Motor neuron (in vitro differentiated cells): ENCODE data around the gene RAB44. TPM values are rescaled to one million over a fixed set of nuclear protein-coding genes. Genes with fewer than 3 reads are reported as not detected.
A peak's percentile ranks its signal among the peaks of the same experiment; 100 is the strongest.

ENCODE experiments used
- ATAC-seq, 8 experiments: fragments of 200-7000 bp; cut with Tn5 transposase; replicated peaks in 6 of 8; 2 replicates each; pipeline ENCODE4 v1.8.0; 2021; ENCODE audit warnings: mild to moderate bottlenecking in 8 of 8, moderate library complexity in 8 of 8
- H3K27ac ChIP-seq, 2 donors: fragments of 250-450 bp; sonication (Bioruptor Pico); 2 replicates each; pipeline ENCODE4 v1.9.0; 2021; ENCODE audit warnings: antibody characterized with exemption in 2 of 2, mild to moderate bottlenecking in 2 of 2, moderate library complexity in 1 of 2
- H3K4me1 ChIP-seq, 2 donors: fragments of 250-450 bp; sonication (Bioruptor Pico); replicated peaks in 1 of 2; 2 replicates each; pipeline ENCODE4 v1.6.1; 2021; ENCODE audit warnings: antibody characterized with exemption in 2 of 2, mild to moderate bottlenecking in 2 of 2, moderate library complexity in 1 of 2
- H3K4me3 ChIP-seq, 5 donors: fragments of 250-450 bp; sonication (Bioruptor Pico); 2 replicates each; pipeline ENCODE4 v1.9.0; 2021; ENCODE audit warnings: antibody characterized with exemption in 5 of 5, mild to moderate bottlenecking in 5 of 5, moderate library complexity in 4 of 5
- WGBS, 10 experiments: fragments of 450-650 bp; shearing (Covaris generic); methylation state at CpG; one replicate each; pipeline ENCODE4 v1.0.0; 2022; 5-methylcytosine and 5-hydroxymethylcytosine counted together
- in situ Hi-C, 9 experiments: fragments of 400-800 bp; cut with MboI; loops; one replicate each; pipeline ENCODE4 v1.15.0; 2021; ENCODE audit warnings: low sequenced_read_pairs in 9 of 9, low pct_unique_long_range_greater_than_20kb in 2 of 9; ENCODE audit not compliant: unreplicated experiment in 9 of 9
- total RNA-seq, 8 experiments: library from RNA; unstranded; fragments of 300-600 nt; gene quantifications; 2 replicates each; pipeline versions ENCODE4 v1.2.3 to v1.2.4, GENCODE V29; 2022

Gene RAB44
- total RNA-seq, 8 experiments from 2014 or later = 0.07 to 0.33 (median 0.09) TPM; not detected in 3

- 36 to 94% (median 82%) methylated on average over 2 to 5 of the region's 5 CpGs; no CpG with 5 or more reads in 1 of the 10 experiments for WGBS, 10 experiments
- peaks cover 17 to 22% of the 10 kb centered on the region in 2 donors for H3K4me1 ChIP-seq
- peak in 2 of 8 experiments; percentile 36 to 65 for ATAC-seq
- no peak overlapping the region for H3K27ac ChIP-seq
- H3K4me3 ChIP-seq = no peak overlapping the region
- in situ Hi-C loops = loop anchor here in 3 of 9 experiments (10.0 to 25.0 kb wide), 3 partner anchors 135 to 262 kb away; partner anchors contain the start of gene FGD2 (in 1 of the 3)
Measured at GRCh38 chr6:36749829-36750489, 52.3 kb downstream of the RAB44 start.

GRCh38 chr6:36751091-36751490 lies 53.5 kb downstream of the RAB44 start:
- H3K4me3 ChIP-seq = no peak overlapping the region
- peaks cover 18 to 22% of the 10 kb centered on the region in 2 donors for H3K4me1 ChIP-seq
- WGBS, 10 experiments = 56 to 83% (median 80%) methylated on average over 1 to 3 of the region's 3 CpGs; no CpG with 5 or more reads in 5 of the 10 experiments
- no peak overlapping the region for H3K27ac ChIP-seq
- in situ Hi-C loops = loop anchor here in 3 of 9 experiments (10.0 to 25.0 kb wide), 3 partner anchors 136 to 261 kb away; partner anchors contain the start of gene FGD2 (in 1 of the 3)
- peak in 2 of 8 experiments; percentile 9 to 44 for ATAC-seq

- WGBS, 10 experiments = 29 to 71% (median 61%) methylated on average over 1 of the region's 1 CpG; no CpG with 5 or more reads in 6 of the 10 experiments
- ATAC-seq = no peak
- no peak overlapping the region for H3K4me3 ChIP-seq
- H3K27ac ChIP-seq = no peak overlapping the region
- in situ Hi-C loops = loop anchor here in 3 of 9 experiments (10.0 to 25.0 kb wide), 3 partner anchors 137 to 260 kb away; partner anchors contain the start of gene FGD2 (in 1 of the 3)
- peaks cover 18 to 22% of the 10 kb centered on the region in 2 donors for H3K4me1 ChIP-seq
Measured at GRCh38 chr6:36751833-36752186, 54.2 kb downstream of the RAB44 start.

DNA sequence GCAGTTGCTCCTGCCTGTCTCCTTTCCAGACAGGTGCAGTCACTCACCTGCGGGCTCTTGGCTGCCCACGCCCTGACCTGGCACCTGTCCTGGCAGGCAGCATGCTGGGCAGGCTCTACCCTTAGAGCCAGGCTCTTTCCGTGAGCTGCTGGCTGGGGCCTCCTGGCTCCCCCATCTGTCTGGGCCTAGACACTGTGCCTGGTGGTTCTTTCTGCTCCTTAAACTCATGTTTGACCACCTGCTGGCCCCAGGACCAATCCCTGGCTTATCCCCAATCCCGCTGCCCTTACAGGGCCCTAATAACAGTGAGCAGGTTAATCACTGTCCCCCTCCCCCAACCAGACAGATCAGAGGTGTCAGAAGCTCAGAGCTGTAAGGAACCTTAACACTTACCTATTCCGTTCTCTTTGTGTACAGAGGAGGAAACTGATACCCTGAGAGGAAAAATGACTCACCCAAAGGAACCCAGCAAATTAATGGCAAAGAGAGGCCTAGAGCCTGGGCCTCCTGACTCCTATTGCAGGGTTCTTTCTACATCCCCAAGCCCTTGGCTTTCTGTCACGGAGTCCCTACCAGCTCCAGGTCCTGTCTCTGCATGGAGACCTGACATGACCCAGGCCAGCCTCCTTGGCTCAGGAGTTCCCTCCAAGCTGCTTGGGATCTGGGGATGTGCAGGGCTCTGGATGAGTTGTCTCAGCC lies 54.7 kb downstream of the RAB44 start:
- Histone ChIP-seq H3K27ac (no peak overlapping the region), H3K4me3 (no peak overlapping the region), H3K4me1 (peaks cover 18 to 22% of the 10 kb centered on the region in 2 donors)
- in situ Hi-C loops = loop anchor here in 3 of 9 experiments (10.0 to 25.0 kb wide), 3 partner anchors 138 to 260 kb away; partner anchors contain the start of gene FGD2 (in 1 of the 3)
- 86 to 100% (median 90%) methylated on average over 1 to 3 of the region's 6 CpGs; no CpG with 5 or more reads in 5 of the 10 experiments for WGBS, 10 experiments
- no peak for ATAC-seq

- no peak for ATAC-seq
- WGBS, 10 experiments = 64 to 100% (median 73%) methylated on average over 1 to 3 of the region's 6 CpGs; no CpG with 5 or more reads in 6 of the 10 experiments
- in situ Hi-C loops = loop anchor here in 3 of 9 experiments (10.0 to 25.0 kb wide), 3 partner anchors 138 to 259 kb away; partner anchors contain the start of gene FGD2 (in 1 of the 3)
- no peak overlapping the region for H3K27ac ChIP-seq
- no peak overlapping the region for H3K4me3 ChIP-seq
- H3K4me1 ChIP-seq = peaks cover 18 to 22% of the 10 kb centered on the region in 2 donors
Measured at GRCh38 chr6:36752886-36753506, 55.4 kb downstream of the RAB44 start.

DNA sequence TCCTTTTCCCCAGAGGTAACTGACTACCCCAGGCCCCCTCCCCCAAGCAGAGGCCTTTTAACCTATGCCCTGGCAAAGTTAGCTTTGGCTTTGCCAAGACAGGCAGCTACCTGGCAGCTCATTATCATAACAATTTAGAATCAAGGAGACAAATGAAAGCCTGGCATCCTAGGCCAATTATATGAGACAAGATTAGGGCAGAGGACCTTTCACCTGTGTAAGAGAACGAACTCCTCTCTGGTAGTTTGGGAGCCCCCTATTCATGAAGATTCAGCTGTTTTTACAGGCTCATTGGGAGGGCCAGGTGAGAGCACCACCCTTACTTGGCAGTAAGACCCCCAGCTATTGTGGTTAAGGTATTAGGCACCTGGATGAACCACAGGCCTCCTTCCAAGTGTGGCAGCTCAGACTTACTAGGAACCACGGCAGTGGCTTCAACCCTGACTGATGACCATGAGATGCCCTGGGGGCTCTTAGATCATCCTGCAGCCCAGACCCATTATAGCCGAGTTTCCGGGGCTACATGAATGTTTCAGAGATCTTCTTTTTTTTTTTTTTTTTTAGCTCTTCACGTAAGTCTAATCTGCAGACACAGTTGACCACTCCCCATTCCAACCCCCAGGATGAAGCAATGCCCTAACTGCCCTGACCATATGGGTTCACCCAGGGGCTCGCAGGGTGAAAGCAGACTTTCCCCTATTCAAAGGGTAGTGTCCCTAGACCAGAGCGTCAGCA lies 56.2 kb downstream of the RAB44 start:
- Histone ChIP-seq H3K27ac (peak overlapping the region in 1 of 2 donors; percentile 42), H3K4me1 (peaks cover 18 to 22% of the 10 kb centered on the region in 2 donors), H3K4me3 (no peak overlapping the region)
- 26 to 80% (median 61%) methylated on average over 1 to 5 of the region's 7 CpGs; no CpG with 5 or more reads in 2 of the 10 experiments for WGBS, 10 experiments
- ATAC-seq = peak in 6 of 8 experiments; percentile 59 to 93 (median 86)
- in situ Hi-C loops = loop anchor here in 3 of 9 experiments (10.0 to 25.0 kb wide), 3 partner anchors 139 to 258 kb away; partner anchors contain the start of gene FGD2 (in 1 of the 3)

DNA sequence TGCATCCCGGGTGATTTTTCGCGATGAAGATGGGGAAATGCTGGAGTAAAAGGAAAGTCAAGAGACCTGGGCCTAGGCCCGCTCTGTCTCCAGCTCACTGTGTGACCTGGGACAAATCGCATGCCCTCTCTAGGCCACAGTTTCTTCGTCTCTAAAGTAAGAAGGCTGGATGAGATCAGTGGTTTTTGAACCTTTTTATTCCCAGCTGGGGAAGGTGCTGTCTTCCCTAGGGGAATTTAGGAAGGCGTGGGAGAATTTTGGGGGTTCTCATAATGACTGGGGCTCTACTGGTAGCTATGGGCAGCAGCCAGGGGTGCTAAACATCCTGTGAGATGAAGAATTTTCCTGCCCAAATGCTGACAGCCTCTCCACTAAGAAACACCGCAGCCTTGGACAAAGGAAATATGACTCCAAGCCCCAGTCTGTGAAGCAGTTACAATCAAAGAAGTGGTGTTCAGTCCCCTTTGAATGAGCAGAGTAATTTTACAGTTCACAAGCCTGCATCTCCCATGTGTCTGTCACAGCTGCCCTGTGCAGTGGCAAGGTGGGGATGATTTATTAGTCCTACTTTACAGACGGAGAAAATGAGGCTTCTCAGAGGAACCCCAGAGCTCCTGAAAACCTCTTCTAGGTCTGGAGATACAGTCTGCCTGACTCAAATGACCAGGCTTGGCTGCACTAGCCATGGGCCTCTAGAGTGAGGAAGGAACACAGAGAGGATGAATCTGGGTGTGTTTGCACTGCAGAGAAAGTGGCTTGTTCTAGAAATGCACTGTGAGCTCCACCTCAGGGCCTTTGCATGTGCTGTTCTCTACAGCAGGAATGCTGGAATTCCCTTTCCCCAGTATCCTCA lies 57.2 kb downstream of the RAB44 start:
- WGBS, 10 experiments = 49 to 100% (median 80%) methylated on average over 1 to 7 of the region's 9 CpGs; no CpG with 5 or more reads in 2 of the 10 experiments
- H3K27ac ChIP-seq = peak overlapping the region in 1 of 2 donors; percentile 42
- H3K4me3 ChIP-seq = no peak overlapping the region
- in situ Hi-C loops = loop anchor here in 3 of 9 experiments (10.0 to 25.0 kb wide), 3 partner anchors 140 to 257 kb away; partner anchors contain the start of gene FGD2 (in 1 of the 3)
- H3K4me1 ChIP-seq = peaks cover 18 to 22% of the 10 kb centered on the region in 2 donors
- ATAC-seq = no peak

- Histone ChIP-seq H3K4me3 (no peak overlapping the region), H3K4me1 (peaks cover 19 to 23% of the 10 kb centered on the region in 2 donors), H3K27ac (no peak overlapping the region)
- in situ Hi-C loops = loop anchor here in 3 of 9 experiments (10.0 to 25.0 kb wide), 3 partner anchors 141 to 257 kb away; partner anchors contain the start of gene FGD2 (in 1 of the 3)
- WGBS, 10 experiments = 51 to 100% (median 94%) methylated on average over 1 to 12 of the region's 19 CpGs; no CpG with 5 or more reads in 3 of the 10 experiments
- peak in 1 of 8 experiments; percentile 5 for ATAC-seq
Measured at GRCh38 chr6:36755435-36756348, 58.1 kb downstream of the RAB44 start.

- peaks cover 25 to 29% of the 10 kb centered on the region in 2 donors for H3K4me1 ChIP-seq
- H3K4me3 ChIP-seq = no peak overlapping the region
- in situ Hi-C loops = loop anchor here in 3 of 9 experiments (10.0 to 25.0 kb wide), 3 partner anchors 142 to 256 kb away; partner anchors contain the start of gene FGD2 (in 1 of the 3)
- WGBS, 10 experiments = 20 to 84% (median 71%) methylated on average over 1 to 5 of the region's 8 CpGs; no CpG with 5 or more reads in 5 of the 10 experiments
- ATAC-seq = no peak
- H3K27ac ChIP-seq = no peak overlapping the region
Measured at GRCh38 chr6:36756786-36757185, 59.2 kb downstream of the RAB44 start.

DNA sequence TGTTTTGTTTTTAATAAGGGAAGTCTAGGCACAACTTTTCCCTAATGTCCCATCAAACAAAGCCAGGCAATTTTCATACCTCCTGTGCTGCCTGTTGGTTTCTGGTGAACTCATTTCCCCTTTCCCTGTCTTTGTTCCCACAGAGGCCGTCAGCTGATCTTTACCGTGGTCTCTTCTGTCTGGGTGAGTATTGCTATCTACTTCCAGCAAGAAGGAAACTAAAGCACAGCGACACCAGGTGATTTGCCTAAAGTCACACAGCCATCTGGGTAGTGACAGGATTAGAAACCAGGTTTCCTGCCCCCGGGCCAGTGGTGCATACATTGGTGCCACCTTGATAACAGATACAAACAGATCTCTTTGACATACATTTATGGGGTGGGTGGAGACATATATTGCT lies 59.6 kb downstream of the RAB44 start:
- in situ Hi-C loops = loop anchor here in 3 of 9 experiments (10.0 to 25.0 kb wide), 3 partner anchors 142 to 255 kb away; partner anchors contain the start of gene FGD2 (in 1 of the 3)
- no peak overlapping the region for H3K4me3 ChIP-seq
- H3K27ac ChIP-seq = no peak overlapping the region
- H3K4me1 ChIP-seq = peaks cover 25 to 29% of the 10 kb centered on the region in 2 donors
- no peak for ATAC-seq
- 49 to 92% (median 80%) methylated on average over 2 to 4 of the region's 4 CpGs; no CpG with 5 or more reads in 4 of the 10 experiments for WGBS, 10 experiments
